Right lobe of liver (tissue), 4 donors: ENCODE data around the gene HOXC11.

ENCODE experiments used
- POLR2A ChIP-seq: fragments of 450-650 bp; IDR thresholded peaks from one replicate; pipeline ENCODE4 v1.6.1; 2017; ENCODE audit warnings: antibody characterized with exemption, mild to moderate bottlenecking
- TF ChIP-seq, protein P1 (sequence below), 4 donors: fragments of 200-600 bp in 3 of 4; fragments of 450-650 bp in 1 of 4; IDR thresholded peaks; one replicate each; pipeline versions ENCODE4 v1.5.1 to v1.8.0; 2016 to 2022; ENCODE audit warnings: antibody characterized with exemption in 4 of 4, mild to moderate bottlenecking in 2 of 4
- donor health status: DM: no; HTN: no; CAD: no.
- donor health status: DM: no; HTN: no; CAD: no.
- donor health status: DM: no; HTN: yes; CAD: no.

GRCh38 chr12:53982648-53983567 lies 10.0 kb downstream of the HOXC11 start:
- TF ChIP-seq, protein P1, sequence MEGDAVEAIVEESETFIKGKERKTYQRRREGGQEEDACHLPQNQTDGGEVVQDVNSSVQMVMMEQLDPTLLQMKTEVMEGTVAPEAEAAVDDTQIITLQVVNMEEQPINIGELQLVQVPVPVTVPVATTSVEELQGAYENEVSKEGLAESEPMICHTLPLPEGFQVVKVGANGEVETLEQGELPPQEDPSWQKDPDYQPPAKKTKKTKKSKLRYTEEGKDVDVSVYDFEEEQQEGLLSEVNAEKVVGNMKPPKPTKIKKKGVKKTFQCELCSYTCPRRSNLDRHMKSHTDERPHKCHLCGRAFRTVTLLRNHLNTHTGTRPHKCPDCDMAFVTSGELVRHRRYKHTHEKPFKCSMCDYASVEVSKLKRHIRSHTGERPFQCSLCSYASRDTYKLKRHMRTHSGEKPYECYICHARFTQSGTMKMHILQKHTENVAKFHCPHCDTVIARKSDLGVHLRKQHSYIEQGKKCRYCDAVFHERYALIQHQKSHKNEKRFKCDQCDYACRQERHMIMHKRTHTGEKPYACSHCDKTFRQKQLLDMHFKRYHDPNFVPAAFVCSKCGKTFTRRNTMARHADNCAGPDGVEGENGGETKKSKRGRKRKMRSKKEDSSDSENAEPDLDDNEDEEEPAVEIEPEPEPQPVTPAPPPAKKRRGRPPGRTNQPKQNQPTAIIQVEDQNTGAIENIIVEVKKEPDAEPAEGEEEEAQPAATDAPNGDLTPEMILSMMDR (IDR thresholded peaks at IDR 0.05) = no peak
- TF ChIP-seq POLR2A = no peak
